Right lobe of liver (tissue), 4 donors: ENCODE measurements around the gene ZCCHC4.

Experiments
- POLR2A ChIP-seq: fragments of 450-650 bp; IDR thresholded peaks from one replicate; pipeline ENCODE4 v1.6.1; 2017; ENCODE audit warnings: antibody characterized with exemption, mild to moderate bottlenecking
- TF ChIP-seq, protein P1 (sequence below), 4 donors: fragments of 200-600 bp in 3 of 4; fragments of 450-650 bp in 1 of 4; IDR thresholded peaks; one replicate each; pipeline versions ENCODE4 v1.5.1 to v1.8.0; 2016 to 2022; ENCODE audit warnings: antibody characterized with exemption in 4 of 4, mild to moderate bottlenecking in 2 of 4
- donor health status: DM: no; HTN: no; CAD: no.
- donor health status: DM: no; HTN: no; CAD: no.
- donor health status: DM: no; HTN: yes; CAD: no.

DNA sequence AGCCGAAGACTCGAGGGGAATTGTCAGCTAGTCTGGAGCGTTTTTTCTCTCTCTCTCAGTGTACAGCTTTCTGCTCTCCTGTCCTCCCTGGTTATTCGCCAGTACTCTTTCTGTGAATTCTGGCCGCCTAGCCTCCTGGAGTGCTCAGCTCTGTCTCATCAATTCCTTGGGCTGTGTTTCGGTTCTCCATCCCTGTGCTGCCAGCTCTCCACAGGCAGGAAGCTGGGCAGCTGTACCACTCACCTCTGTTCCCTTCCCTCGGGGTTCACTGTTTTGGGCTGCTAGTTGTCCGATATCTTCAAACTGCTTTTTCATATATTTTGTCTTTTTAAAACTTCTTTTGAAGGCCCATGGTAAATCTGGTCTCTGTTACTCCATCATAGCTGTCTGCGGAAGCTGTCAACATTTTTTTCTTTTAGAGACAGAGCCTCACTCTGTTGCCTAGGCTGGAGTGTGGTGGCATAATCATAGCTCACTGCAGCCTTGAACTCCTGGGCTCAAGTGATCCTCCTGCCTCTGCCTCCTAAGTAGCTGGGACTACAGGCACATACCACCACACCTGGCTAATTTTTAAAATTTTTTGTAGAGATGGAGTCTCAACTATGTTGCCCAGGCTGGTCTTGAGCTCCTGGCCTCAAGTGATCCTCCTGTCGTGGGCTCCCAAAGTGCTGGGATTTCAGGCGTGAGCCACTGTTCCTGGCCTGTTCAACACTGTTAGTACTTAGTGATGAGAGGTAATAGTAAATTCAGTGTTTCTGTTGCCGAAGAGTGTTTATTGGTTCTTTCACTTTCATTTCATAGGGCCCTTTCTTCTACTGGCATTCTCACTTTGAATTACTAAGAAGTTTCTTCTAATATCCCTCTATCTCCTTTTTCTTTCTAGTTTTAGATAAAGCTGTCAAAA is 18.6 kb downstream of the ZCCHC4 start:
- TF ChIP-seq, protein P1, sequence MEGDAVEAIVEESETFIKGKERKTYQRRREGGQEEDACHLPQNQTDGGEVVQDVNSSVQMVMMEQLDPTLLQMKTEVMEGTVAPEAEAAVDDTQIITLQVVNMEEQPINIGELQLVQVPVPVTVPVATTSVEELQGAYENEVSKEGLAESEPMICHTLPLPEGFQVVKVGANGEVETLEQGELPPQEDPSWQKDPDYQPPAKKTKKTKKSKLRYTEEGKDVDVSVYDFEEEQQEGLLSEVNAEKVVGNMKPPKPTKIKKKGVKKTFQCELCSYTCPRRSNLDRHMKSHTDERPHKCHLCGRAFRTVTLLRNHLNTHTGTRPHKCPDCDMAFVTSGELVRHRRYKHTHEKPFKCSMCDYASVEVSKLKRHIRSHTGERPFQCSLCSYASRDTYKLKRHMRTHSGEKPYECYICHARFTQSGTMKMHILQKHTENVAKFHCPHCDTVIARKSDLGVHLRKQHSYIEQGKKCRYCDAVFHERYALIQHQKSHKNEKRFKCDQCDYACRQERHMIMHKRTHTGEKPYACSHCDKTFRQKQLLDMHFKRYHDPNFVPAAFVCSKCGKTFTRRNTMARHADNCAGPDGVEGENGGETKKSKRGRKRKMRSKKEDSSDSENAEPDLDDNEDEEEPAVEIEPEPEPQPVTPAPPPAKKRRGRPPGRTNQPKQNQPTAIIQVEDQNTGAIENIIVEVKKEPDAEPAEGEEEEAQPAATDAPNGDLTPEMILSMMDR (IDR thresholded peaks at IDR 0.05) = no peak
- TF ChIP-seq POLR2A = no peak
